Measurements from ENCODE around the gene LYPD6B.

LYPD6B gene

GRCh38 chr2:149070681-149071320 lies 32.3 kb downstream of the LYPD6B start:
- DNase-seq, result no peak

GRCh38 chr2:149075105-149075504 lies 36.6 kb downstream of the LYPD6B start:
- no peak for DNase-seq

- no peak for DNase-seq
Observed at GRCh38 chr2:149075853-149076252, 37.4 kb downstream of the LYPD6B start.

- DNase-seq, result no peak
Observed at GRCh38 chr2:149076863-149077412, 38.4 kb downstream of the LYPD6B start.

GRCh38 chr2:149077861-149078260 lies 39.4 kb downstream of the LYPD6B start:
- no peak for DNase-seq

- DNase-seq, result no peak
Observed at GRCh38 chr2:149080099-149080498, 41.6 kb downstream of the LYPD6B start.

GRCh38 chr2:149080971-149081370 lies 42.5 kb downstream of the LYPD6B start:
- no peak for DNase-seq

- DNase-seq, result no peak
Observed at GRCh38 chr2:149082079-149082478, 43.6 kb downstream of the LYPD6B start.

GRCh38 chr2:149082735-149083134 lies 44.2 kb downstream of the LYPD6B start:
- DNase-seq, result no peak

- DNase-seq, result no peak
Observed at GRCh38 chr2:149084924-149085795, 46.7 kb downstream of the LYPD6B start.

GRCh38 chr2:149087751-149088150 lies 49.3 kb downstream of the LYPD6B start:
- DNase-seq, result no peak

GRCh38 chr2:149089068-149089467 lies 50.6 kb downstream of the LYPD6B start:
- no peak for DNase-seq

GRCh38 chr2:149090706-149091105 lies 52.2 kb downstream of the LYPD6B start:
- DNase-seq, result no peak

GRCh38 chr2:149093579-149093978 lies 55.1 kb downstream of the LYPD6B start:
- no peak for DNase-seq

- no peak for DNase-seq
Observed at GRCh38 chr2:149094217-149095015, 55.9 kb downstream of the LYPD6B start.

GRCh38 chr2:149098701-149099100 lies 60.2 kb downstream of the LYPD6B start:
- no peak for DNase-seq

GRCh38 chr2:149099298-149099697 lies 60.8 kb downstream of the LYPD6B start:
- no peak for DNase-seq

- peak in 3 of 56 donors; percentile 1 to 3 (median 2) for DNase-seq
Observed at GRCh38 chr2:149100739-149101699, 62.5 kb downstream of the LYPD6B start.

GRCh38 chr2:149101818-149102217 lies 63.3 kb downstream of the LYPD6B start:
- no peak for DNase-seq

GRCh38 chr2:149103081-149103620 lies 64.7 kb downstream of the LYPD6B start:
- DNase-seq, result no peak

Measured in nucleus accumbens (tissue), 56 donors.